ENCODE measurements around the gene PRKG1. TPM values are rescaled to one million over a fixed set of nuclear protein-coding genes. Genes with fewer than 3 reads are reported as not detected.

Gene PRKG1
- total RNA-seq, 6 experiments from 2014 or later: 1.1 to 2.0 (median 1.3) TPM

DNA sequence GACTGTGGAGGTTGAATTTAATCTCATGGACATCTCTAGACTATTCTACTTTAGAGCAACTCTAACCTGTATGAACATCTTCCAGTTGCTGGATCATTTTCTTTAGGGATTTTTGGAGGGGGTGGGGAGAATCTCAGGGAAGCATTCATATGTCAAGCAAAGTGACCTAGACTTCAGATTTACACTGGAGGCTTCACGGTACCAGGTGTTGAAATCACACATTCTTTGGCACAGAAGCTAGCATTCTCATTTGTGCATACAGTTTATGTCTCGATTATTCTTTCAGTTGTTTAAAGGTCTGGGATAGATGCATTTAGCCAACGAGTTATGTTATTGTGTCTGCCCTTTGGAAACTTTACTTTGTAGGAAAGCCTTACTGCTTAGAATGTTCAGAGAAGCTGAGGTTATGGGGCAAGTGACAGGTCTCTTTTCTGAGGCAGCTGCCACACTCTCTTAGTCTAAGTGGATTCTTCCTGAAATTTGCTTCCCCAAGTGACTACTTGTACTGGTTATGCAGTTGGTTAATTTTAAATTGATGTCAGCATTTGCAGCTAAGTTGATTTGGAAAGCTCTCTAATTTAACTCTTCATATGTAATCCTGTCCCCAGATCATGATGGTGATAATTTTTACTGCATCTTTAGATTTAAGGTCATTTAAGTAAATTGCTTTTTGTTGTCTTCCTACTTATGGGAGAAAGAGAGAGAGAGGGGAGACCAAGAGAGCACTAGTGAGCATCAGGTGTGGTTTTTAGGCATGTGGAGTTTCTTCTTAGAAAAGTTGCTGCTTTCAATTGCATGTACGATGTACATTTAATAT is 153.8 kb downstream of the PRKG1 start:
- no peaks in the 10 kb centered on the region for H3K4me1 ChIP-seq
- 22% methylated on average over 4 of the region's 4 CpGs for WGBS (ENCODE audit: insufficient coverage, low coverage, low lambda C conversion rate, missing lambda C conversion rate)
- DNase-seq: no peak
- ATAC-seq: no peak
- H3K4me3 ChIP-seq: no peak overlapping the region
- TF ChIP-seq POLR2A (IDR thresholded peaks at IDR 0.05): no peak
- TF ChIP-seq, protein P1, sequence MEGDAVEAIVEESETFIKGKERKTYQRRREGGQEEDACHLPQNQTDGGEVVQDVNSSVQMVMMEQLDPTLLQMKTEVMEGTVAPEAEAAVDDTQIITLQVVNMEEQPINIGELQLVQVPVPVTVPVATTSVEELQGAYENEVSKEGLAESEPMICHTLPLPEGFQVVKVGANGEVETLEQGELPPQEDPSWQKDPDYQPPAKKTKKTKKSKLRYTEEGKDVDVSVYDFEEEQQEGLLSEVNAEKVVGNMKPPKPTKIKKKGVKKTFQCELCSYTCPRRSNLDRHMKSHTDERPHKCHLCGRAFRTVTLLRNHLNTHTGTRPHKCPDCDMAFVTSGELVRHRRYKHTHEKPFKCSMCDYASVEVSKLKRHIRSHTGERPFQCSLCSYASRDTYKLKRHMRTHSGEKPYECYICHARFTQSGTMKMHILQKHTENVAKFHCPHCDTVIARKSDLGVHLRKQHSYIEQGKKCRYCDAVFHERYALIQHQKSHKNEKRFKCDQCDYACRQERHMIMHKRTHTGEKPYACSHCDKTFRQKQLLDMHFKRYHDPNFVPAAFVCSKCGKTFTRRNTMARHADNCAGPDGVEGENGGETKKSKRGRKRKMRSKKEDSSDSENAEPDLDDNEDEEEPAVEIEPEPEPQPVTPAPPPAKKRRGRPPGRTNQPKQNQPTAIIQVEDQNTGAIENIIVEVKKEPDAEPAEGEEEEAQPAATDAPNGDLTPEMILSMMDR (IDR thresholded peaks at IDR 0.05): no peak
- no peaks in the 10 kb centered on the region for H3K9me3 ChIP-seq
- intact Hi-C loops (cut with DNase I): no loop called here
- no peaks in the 10 kb centered on the region for H3K27me3 ChIP-seq
- H3K36me3 ChIP-seq: no peaks in the 10 kb centered on the region
- no peak overlapping the region for H3K27ac ChIP-seq

DNA sequence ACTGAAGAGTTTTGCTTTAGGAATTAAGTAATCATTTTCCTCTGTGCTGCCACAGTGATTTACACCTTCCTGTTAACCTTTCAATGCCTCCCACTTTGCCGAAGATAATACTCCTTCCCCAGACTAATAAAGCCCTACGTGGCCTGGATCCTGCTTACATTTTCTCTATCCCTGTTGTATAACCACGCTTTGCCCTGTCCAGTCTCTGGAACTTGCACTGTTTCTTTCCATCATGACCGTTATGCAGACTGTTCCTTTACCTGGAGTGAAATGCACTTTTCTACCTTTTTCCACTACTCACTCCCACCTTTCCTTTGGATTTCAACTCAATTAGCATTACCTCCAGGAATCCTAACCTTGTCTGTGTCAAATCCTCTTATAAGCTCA is 154.4 kb downstream of the PRKG1 start:
- ATAC-seq: no peak
- intact Hi-C loops (cut with DNase I): no loop called here

DNA sequence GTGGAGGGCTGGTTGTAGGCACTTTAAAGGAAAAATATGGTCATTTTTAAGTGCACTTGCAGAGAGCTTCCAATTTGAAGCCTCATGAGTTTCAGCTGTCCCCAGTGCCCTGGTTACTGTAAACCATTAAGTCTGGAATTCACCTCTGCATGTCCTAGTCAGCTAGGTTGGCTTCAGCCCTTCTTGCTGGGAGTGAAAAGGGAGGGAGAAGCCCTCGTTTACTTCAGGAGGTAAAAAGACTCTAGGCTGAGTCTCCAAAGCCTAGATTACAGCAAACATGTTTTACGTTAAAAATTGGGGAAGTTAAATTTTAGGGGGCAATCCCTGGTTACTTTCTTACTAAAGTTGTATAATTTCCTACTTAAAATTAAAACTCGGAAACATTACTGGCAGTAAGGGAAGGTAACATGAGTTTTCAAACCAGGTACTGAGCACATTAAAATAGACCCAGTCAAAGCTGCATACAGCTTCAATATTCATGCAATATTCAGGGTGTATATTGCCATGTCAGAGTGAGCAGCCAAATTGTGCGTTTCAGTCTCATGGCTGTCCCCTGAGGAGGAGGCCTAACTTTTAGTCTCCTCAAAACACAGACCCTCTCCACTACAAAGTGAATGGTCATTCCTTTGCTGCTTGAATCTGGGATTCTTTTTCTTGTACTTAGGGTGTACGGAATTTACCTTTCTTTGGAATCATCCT is 156.7 kb downstream of the PRKG1 start:
- no peak for DNase-seq
- Histone ChIP-seq H3K4me3 (no peak overlapping the region), H3K27me3 (no peaks in the 10 kb centered on the region), H3K36me3 (no peaks in the 10 kb centered on the region), H3K4me1 (no peaks in the 10 kb centered on the region), H3K9me3 (no peaks in the 10 kb centered on the region), H3K27ac (no peak overlapping the region)
- 50% methylated on average over 5 of the region's 5 CpGs for WGBS (ENCODE audit: insufficient coverage, low coverage, low lambda C conversion rate, missing lambda C conversion rate)
- intact Hi-C loops (cut with DNase I): no loop called here
- no peak for TF ChIP-seq POLR2A (IDR thresholded peaks at IDR 0.05)
- TF ChIP-seq, protein P1 (IDR thresholded peaks at IDR 0.05): no peak
- no peak for ATAC-seq

More for the DNA sequence above, 154.4 kb downstream of the PRKG1 start:
- Histone ChIP-seq H3K27ac (no peak overlapping the region), H3K36me3 (no peaks in the 10 kb centered on the region), H3K4me3 (no peak overlapping the region), H3K27me3 (no peaks in the 10 kb centered on the region), H3K4me1 (no peaks in the 10 kb centered on the region), H3K9me3 (no peaks in the 10 kb centered on the region)
- no peak for DNase-seq
- 27% methylated on average over 4 of the region's 4 CpGs for WGBS (ENCODE audit: insufficient coverage, low coverage, low lambda C conversion rate, missing lambda C conversion rate)
- TF ChIP-seq, protein P1 (IDR thresholded peaks at IDR 0.05): no peak
- TF ChIP-seq POLR2A (IDR thresholded peaks at IDR 0.05): no peak

DNA sequence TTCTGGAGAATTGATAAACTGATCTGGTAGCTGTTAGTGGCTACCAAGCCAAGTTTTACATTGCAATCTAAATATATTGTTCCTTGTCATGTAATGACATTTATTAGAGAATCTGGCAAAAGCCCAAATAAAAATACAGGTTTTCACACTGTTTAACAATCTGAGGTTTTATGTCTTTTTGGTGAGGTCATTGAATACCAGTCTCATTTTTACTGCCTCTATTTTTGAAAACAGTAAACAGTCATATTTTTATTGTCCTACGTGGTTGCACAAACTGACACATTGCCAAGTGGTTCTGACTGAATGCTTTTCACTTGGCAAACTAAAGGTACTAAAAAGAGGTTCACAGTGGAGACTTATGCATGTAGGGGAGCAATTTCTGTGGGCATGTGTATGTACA is 157.5 kb downstream of the PRKG1 start:
- DNase-seq (no peak), ATAC-seq (no peak)
- Histone ChIP-seq H3K4me3 (no peak overlapping the region), H3K36me3 (no peaks in the 10 kb centered on the region), H3K27ac (no peak overlapping the region), H3K27me3 (no peaks in the 10 kb centered on the region), H3K4me1 (no peaks in the 10 kb centered on the region), H3K9me3 (no peaks in the 10 kb centered on the region)
- WGBS (ENCODE audit: insufficient coverage, low coverage, low lambda C conversion rate, missing lambda C conversion rate): 57% methylated on average over 1 of the region's 1 CpG
- intact Hi-C loops (cut with DNase I): no loop called here
- TF ChIP-seq POLR2A (IDR thresholded peaks at IDR 0.05): no peak
- TF ChIP-seq, protein P1 (IDR thresholded peaks at IDR 0.05): no peak
